HepG2 (cell line): ENCODE measurements around the gene CPXM2. TPM values are rescaled to one million over a fixed set of nuclear protein-coding genes. Genes with fewer than 3 reads are reported as not detected.

Experiments used
- ATAC-seq: fragments of 200-7000 bp; cut with Tn5 transposase; 3 replicates; pipeline ENCODE4 v1.9.1; 2020; ENCODE audit warnings: mild to moderate bottlenecking, moderate library complexity
- BruUV-seq: library from RNA; stranded (reverse); fragments of 400-500 nt; replicated peaks from 2 replicates; lab custom pipeline; 2021; lab: Mats Ljungman, UMichigan
- CTCF ChIA-PET: fragments of 300-600 bp; formaldehyde crosslinking; extraction: SDS; loops from one replicate; lab custom pipeline; 2021; ENCODE audit warnings: low total read pairs, inconsistent platforms, low intra/inter-chr PET ratio; lab: Yijun Ruan, JAX
- POLR2A ChIA-PET: fragments of 350-600 bp; sonication (Branson Sonifier 250); formaldehyde crosslinking; loops from one replicate; lab custom pipeline; 2020; ENCODE audit warnings: antibody characterized with exemption, inconsistent platforms; lab: Yijun Ruan, JAX
- DNase-seq: peaks from one replicate; pipeline ENCODE4 v3.0.0-alpha.2; 2015; ENCODE audit warnings: low spot score
- FAIRE-seq: peaks from 3 replicates; lab custom pipeline; 2011; peaks lifted over from hg19 to GRCh38; lab: Jason Lieb, UNC
- H2AFZ ChIP-seq: one replicate; pipeline ENCODE4 v1.6.1; 2011; ENCODE audit warnings: low read length, inconsistent platforms
- H3K27ac ChIP-seq: fragments of 300-600 bp; 3 replicates; pipeline ENCODE4 v1.8.0; 2011; ENCODE audit warnings: mixed run types, mild to moderate bottlenecking, mixed read lengths, low read length, inconsistent platforms; ENCODE audit not compliant: insufficient read depth; ENCODE audit errors: extremely low read length
- H3K27me3 ChIP-seq, 2 experiments: fragments of 200-600 bp in 1 of 2; 2 replicates in 1 of 2; 3 replicates in 1 of 2; pipeline versions ENCODE4 v1.6.0 to v1.8.0; 2011; ENCODE audit warnings: low read length in 2 of 2, mild to moderate bottlenecking in 2 of 2, moderate library complexity in 2 of 2, inconsistent platforms in 1 of 2; ENCODE audit not compliant: insufficient read depth in 2 of 2, control insufficient read depth in 1 of 2
- H3K36me3 ChIP-seq, 2 experiments: fragments of 200-600 bp in 1 of 2; replicated peaks in 1 of 2; 2 replicates in 1 of 2; 3 replicates in 1 of 2; pipeline versions ENCODE4 v1.5.1 to v1.8.0; 2011; ENCODE audit warnings: low read length in 2 of 2, inconsistent platforms in 1 of 2; ENCODE audit not compliant: insufficient read depth in 2 of 2, control insufficient read depth in 1 of 2
- H3K4me1 ChIP-seq: 2 replicates; pipeline ENCODE4 v1.5.1; 2012; ENCODE audit warnings: low read length, inconsistent platforms; ENCODE audit not compliant: insufficient read depth
- H3K4me2 ChIP-seq: 2 replicates; pipeline ENCODE4 v1.6.0; 2011; ENCODE audit warnings: low read depth, low read length, inconsistent platforms
- H3K4me3 ChIP-seq, 3 experiments: fragments of 200-600 bp in 1 of 3; sonication (generic), shearing (Covaris generic) in 1 of 3; replicated peaks in 1 of 3; 2 replicates each; pipeline ENCODE4 v1.5.1; 2011 to 2016; ENCODE audit warnings: low read length in 3 of 3, inconsistent platforms in 2 of 3, low read depth in 2 of 3, mild to moderate bottlenecking in 2 of 3, control low read depth in 1 of 3, mixed read lengths in 1 of 3; ENCODE audit not compliant: insufficient read depth in 1 of 3
- H3K79me2 ChIP-seq: one replicate; pipeline ENCODE4 v1.6.1; 2011; ENCODE audit warnings: low read length, inconsistent platforms; ENCODE audit not compliant: insufficient read depth
- H3K9ac ChIP-seq: 2 replicates; pipeline ENCODE4 v1.6.0; 2011; ENCODE audit warnings: mild to moderate bottlenecking, low read depth, low read length, inconsistent platforms; ENCODE audit not compliant: insufficient read depth
- H3K9me3 ChIP-seq: 2 replicates; pipeline ENCODE4 v1.5.1; 2012; ENCODE audit warnings: mild to moderate bottlenecking, low read length
- H4K20me1 ChIP-seq: 2 replicates; pipeline ENCODE4 v1.6.0; 2011; ENCODE audit warnings: inconsistent platforms, mild to moderate bottlenecking, low read length, moderate library complexity; ENCODE audit not compliant: insufficient read depth
- ATF6 ChIP-seq: sonication (generic); formaldehyde crosslinking; conservative IDR thresholded peaks from 2 replicates; pipeline ENCODE4 v1.4.0; 2020; ENCODE audit warnings: missing genetic modification reagents
- SUZ12 ChIP-seq: fragments of 150-350 bp; IDR thresholded peaks from 2 replicates; pipeline ENCODE4 v1.6.1; 2014; ENCODE audit warnings: low read depth, low read length
- ZNF644 ChIP-seq: IDR thresholded peaks from 2 replicates; pipeline ENCODE4 v1.6.1; 2016; ENCODE audit warnings: low read depth
- ZNF670 ChIP-seq: sonication (generic); formaldehyde crosslinking; IDR thresholded peaks from 2 replicates; pipeline ENCODE4 v1.8.0; 2022; ENCODE audit warnings: mild to moderate bottlenecking, missing genetic modification reagents, borderline replicate concordance
- ZNF841 ChIP-seq: sonication (generic); formaldehyde crosslinking; IDR thresholded peaks from 2 replicates; pipeline ENCODE4 v1.8.1; 2023; ENCODE audit warnings: missing genetic modification reagents, borderline replicate concordance
- ZSCAN12 ChIP-seq: sonication (generic); formaldehyde crosslinking; IDR thresholded peaks from 2 replicates; pipeline ENCODE4 v1.9.0; 2021; ENCODE audit warnings: mild to moderate bottlenecking, missing genetic modification reagents
- WGBS: methylation state at CpG from one replicate; pipeline ENCODE4 v1.1.6; 2017; ENCODE audit warnings: low lambda C conversion rate; 5-methylcytosine and 5-hydroxymethylcytosine counted together
- in situ Hi-C: cut with HindIII; loops from 2 replicates; pipeline ENCODE4 v1.10.0; 2017; ENCODE audit warnings: low pct_unique_long_range_greater_than_20kb; ENCODE audit not compliant: extremely low pct_ligation_motif_present
- intact Hi-C: fragments of 100-400 bp; cut with micrococcal nuclease; formaldehyde crosslinking; loops from one replicate; pipeline ENCODE4 v1.10.0; 2022; ENCODE audit not compliant: unreplicated experiment
- polyA plus RNA-seq, 8 experiments: library from polyadenylated mRNA; depleted of rRNA in 3 of 8; stranded (reverse) in 7 of 8; unstranded in 1 of 8; fragments of >200 nt; fragmentation: Illumina TruSeq in 4 of 8; extraction: Trizol in 4 of 8; gene quantifications; 2 replicates each; pipeline versions ENCODE4 v1.2.1 to v1.2.3, GENCODE V29; 2011 to 2016; ENCODE audit warnings: low read depth in 4 of 8, missing spikeins in 1 of 8, mixed read lengths in 1 of 8; ENCODE audit not compliant: insufficient read depth in 1 of 8
- total RNA-seq, 5 experiments: library from RNA; depleted of rRNA; stranded (reverse); fragments of >200 nt; fragmentation: Illumina TruSeq; extraction: Trizol; gene quantifications; 2 replicates each; pipeline ENCODE4 v1.2.3, GENCODE V29; 2016; ENCODE audit warnings: low read depth in 1 of 5

The CPXM2 gene
- total and polyA plus RNA-seq, 2 of the 13 experiments (the other 11 are each of a cell fraction or from before 2014, with no cell fraction given): 0.03 TPM; not detected in 1

GRCh38 chr10:123885406-123886170 is 6.0 kb downstream of the CPXM2 start:
- TF ChIP-seq ZNF670 (no peak), ZNF841 (CRISPR knock-in tag) (no peak), ZSCAN12 (CRISPR knock-in tag) (no peak), SUZ12 (no peak)
- TF ChIP-seq, all 625 proteins: peak for 0
- Histone ChIP-seq H3K9ac (no peak overlapping the region), H3K4me3 (no peak overlapping the region), H3K79me2 (no peaks in the 10 kb centered on the region), H3K27me3 (no peaks in the 10 kb centered on the region; a peak in 2 of 5 replicates), H4K20me1 (no peaks in the 10 kb centered on the region), H3K4me1 (no peaks in the 10 kb centered on the region), H3K36me3 (no peaks in the 10 kb centered on the region), H3K9me3 (no peaks in the 10 kb centered on the region), H3K27ac (no peak overlapping the region), H3K4me2 (no peak overlapping the region), H2AFZ (no peak overlapping the region)
- 64% methylated on average over 5 of the region's 6 CpGs for WGBS
- in situ Hi-C loops: no loop called here
- FAIRE-seq: no peak
- no peak for DNase-seq
- POLR2A ChIA-PET: no interaction called here
- intact Hi-C loops: no loop called here
- ATAC-seq: no peak
- BruUV-seq: no TSS peak
- CTCF ChIA-PET: no interaction called here

GRCh38 chr10:123884907-123885381 is 6.7 kb downstream of the CPXM2 start:
- TF ChIP-seq ZNF644 (CRISPR knock-in tag) (no peak), ATF6 (CRISPR knock-in tag) (no peak)
- POLR2A ChIA-PET: no interaction called here
- no peak overlapping the region for H3K27ac ChIP-seq
- H3K9me3 ChIP-seq: no peaks in the 10 kb centered on the region
- BruUV-seq: no TSS peak
- no peaks in the 10 kb centered on the region for H4K20me1 ChIP-seq
- FAIRE-seq: no peak
- no peak for DNase-seq
- 0% methylated on average over 2 of the region's 5 CpGs for WGBS
- CTCF ChIA-PET: no interaction called here
- H3K27me3 ChIP-seq: no peaks in the 10 kb centered on the region; a peak in 1 of 5 replicates
- in situ Hi-C loops (no loop called here), intact Hi-C loops (no loop called here)
- H3K79me2 ChIP-seq: no peaks in the 10 kb centered on the region
- no peak overlapping the region for H3K4me3 ChIP-seq
- H3K4me1 ChIP-seq: no peaks in the 10 kb centered on the region
- H2AFZ ChIP-seq: no peak overlapping the region
- no peak for ATAC-seq
- H3K9ac ChIP-seq: no peak overlapping the region
- no peak overlapping the region for H3K4me2 ChIP-seq
- H3K36me3 ChIP-seq: no peaks in the 10 kb centered on the region
